GM21447 (cell line): ENCODE measurements around the gene P2RY6.
"Not testable (repeated sequence)": the region's sequence is repeated elsewhere in the genome, so short reads cannot be mapped to it uniquely, and the experiment has no call there.

Source experiments
- ATAC-seq: cut with Tn5 transposase; IDR thresholded peaks from one replicate; pipeline ENCODE4 v1.9.1; 2021; ENCODE audit not compliant: unreplicated experiment

P2RY6 gene

GRCh38 chr11:73271936-73272679 is at the start of gene P2RY6:
Gene P2RY6 (plus strand): TSS chr11:73272338. CDS start chr11:73296519, 24,181 bp downstream.
- ATAC-seq, result no peak

- ATAC-seq, result no peak
These were observed 48.0 kb upstream of the P2RY6 start for GRCh38 chr11:73223998-73224730.

GRCh38 chr11:73225001-73225686 is 47.0 kb upstream of the P2RY6 start:
- no peak for ATAC-seq

GRCh38 chr11:73225851-73226250 is 46.3 kb upstream of the P2RY6 start:
- ATAC-seq, result no peak

- ATAC-seq, result no peak
These were observed 45.7 kb upstream of the P2RY6 start for GRCh38 chr11:73226297-73227006.

- ATAC-seq, result no peak
These were observed 44.4 kb upstream of the P2RY6 start for GRCh38 chr11:73227571-73228211.

GRCh38 chr11:73228268-73229134 is 43.6 kb upstream of the P2RY6 start:
- no peak for ATAC-seq

- ATAC-seq, result no peak
These were observed 42.7 kb upstream of the P2RY6 start for GRCh38 chr11:73229321-73229895.

GRCh38 chr11:73229896-73230875 is 42.0 kb upstream of the P2RY6 start:
- ATAC-seq, result no peak

GRCh38 chr11:73230931-73231330 is 41.2 kb upstream of the P2RY6 start:
- no peak for ATAC-seq

- ATAC-seq, result not testable (repeated sequence)
These were observed 39.7 kb upstream of the P2RY6 start for GRCh38 chr11:73232487-73232886.

- no peak for ATAC-seq
These were observed 38.9 kb upstream of the P2RY6 start for GRCh38 chr11:73233211-73233610.

- no peak for ATAC-seq
These were observed 38.3 kb upstream of the P2RY6 start for GRCh38 chr11:73233692-73234470.

- no peak for ATAC-seq
These were observed 37.5 kb upstream of the P2RY6 start for GRCh38 chr11:73234471-73235181.

GRCh38 chr11:73235236-73235786 is 36.8 kb upstream of the P2RY6 start:
- ATAC-seq, result no peak

- ATAC-seq, result no peak
These were observed 35.9 kb upstream of the P2RY6 start for GRCh38 chr11:73236205-73236765.
